NOMO-1 (cell line): ENCODE data around the gene HIPK1.
"Not testable (repeated sequence)": the region's sequence is repeated elsewhere in the genome, so short reads cannot be mapped to it uniquely, and the experiment has no call there.

ENCODE experiments used
- DNase-seq, 2 experiments: peaks; one replicate each; lab custom pipeline; 2025; ENCODE audit not compliant: unreplicated experiment in 2 of 2; lab: John Stamatoyannopoulos, UW

HIPK1 gene

DNA sequence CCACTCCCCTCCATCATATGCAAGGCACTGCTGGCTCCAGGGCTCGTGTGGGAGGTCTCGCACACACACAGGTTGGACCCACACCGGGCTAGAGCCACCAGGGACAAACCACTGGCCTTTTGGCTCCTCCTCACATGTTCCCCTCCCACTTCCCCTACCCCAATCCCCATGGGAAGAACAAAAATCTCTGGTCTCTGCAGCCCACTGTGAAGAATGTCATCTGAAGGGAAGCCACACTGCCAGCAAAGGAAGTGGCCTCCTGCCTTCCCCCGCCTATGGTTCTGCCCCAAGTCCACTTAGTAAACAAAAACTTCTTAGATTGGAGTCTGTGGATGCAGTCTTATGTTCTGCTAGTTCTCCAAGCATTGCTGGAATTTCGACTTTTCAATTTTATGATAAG lies 74.3 kb downstream of the HIPK1 start:
- DNase-seq = no peak

DNA sequence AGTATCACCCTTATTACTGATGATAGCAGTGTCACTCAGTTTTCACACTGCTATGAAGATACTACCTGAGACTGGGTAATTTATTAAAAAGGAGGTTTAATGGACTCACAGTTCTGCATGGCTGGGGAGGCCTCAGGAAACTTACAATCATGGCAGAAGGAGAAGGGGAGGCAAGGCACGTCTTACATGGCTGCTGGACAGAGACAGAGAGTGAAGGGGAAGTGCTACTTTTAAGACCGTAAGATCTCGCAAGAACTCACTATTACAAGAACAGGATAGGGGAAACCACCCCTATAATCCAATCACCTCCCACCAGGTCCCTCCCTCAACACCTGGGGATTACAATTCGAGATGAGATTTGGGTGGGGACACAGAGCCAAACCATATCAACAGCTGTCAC lies 77.7 kb downstream of the HIPK1 start:
- not testable (repeated sequence) for DNase-seq

DNA sequence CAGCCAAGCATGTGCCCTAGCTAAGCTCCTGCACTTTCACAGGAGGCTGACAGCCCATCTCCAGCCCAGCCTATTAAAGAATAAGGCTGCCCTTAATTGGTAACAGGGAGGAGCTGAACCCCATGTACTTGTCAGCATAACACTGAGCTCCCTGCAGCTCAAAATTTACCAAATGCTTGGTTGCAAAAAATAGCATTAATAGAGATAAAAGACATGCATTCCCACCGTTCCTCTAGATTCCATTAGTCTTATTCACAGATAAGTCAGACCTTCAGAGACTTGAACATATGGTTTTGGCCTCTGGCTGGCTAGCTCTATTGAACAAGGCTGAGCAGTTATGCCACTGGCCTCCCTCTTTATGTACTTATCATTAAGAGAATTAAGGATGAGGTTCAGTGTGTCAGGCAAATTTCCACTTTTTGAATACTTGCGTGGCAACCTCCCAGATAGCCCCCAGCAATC lies 79.4 kb downstream of the HIPK1 start:
- no peak for DNase-seq

DNA sequence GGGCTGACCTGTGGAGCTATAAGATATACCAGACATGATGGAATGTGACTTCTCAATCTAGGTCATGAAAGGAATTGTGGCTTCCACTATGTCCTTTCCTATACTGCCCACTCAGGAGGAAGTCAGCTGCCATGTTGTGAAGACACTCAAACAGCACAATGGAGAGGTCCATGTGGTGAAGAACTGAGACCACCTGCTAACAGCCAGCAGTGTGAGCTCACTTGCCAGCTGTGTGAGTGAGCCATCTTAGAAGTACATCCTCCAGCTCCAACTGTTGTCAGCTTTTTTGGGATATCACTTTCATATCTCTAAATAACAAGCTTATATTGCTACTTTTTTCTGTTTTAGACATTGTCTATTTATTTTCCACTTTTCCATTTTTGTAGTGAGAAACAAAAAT lies 79.9 kb downstream of the HIPK1 start:
- DNase-seq = no peak

DNA sequence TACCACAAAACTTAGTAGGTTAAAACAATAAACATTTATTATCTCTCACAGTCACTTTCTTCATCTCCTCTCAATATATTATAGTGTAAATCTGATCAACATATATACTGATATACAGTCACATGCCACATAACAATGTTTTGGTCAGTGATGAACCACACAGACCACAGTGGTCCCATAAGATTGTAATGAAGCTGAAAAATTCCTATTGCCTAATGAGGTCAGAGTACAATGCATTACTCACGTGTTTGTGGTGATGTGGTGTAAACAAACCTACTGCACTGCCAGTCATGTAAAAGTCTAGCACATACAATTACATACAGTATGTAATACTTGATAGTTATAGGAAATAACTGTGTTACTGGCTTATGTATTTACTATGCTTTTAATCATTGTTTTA lies 80.3 kb downstream of the HIPK1 start:
- DNase-seq = no peak

DNA sequence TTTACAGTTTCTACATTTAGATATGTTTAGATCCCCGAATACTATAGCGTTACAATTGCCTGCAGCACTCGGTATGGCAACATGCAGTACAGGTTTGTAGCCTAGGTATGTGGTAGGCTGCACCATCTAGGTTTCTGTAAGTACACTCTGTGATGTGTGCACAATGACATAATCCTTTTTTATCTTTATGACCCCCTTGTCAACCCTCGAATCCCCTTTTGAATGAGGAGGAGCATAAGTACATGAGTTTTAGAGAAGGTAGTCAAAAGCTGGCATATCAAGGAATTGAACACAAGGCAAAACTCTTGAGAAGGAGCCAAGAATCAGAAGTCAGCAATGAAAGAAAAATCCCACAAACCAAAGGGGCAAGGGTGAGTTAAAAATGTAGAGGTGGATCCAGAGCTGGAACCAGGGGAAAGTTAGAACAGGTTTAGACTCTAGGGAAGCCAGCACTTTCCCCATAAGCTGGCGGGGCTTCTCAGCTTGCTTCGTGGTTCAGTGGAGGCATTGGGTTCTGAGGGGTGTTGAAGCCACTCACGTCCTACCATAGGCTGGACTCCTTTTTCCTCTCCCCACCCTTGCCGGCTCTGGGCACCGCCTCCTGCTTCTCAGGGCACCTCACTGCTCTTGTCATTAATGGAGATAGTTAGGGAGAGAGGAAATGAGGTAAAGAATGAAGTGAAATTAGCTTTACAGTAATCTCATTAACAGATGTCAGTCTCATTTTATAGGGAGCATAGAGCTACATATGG lies 81.5 kb downstream of the HIPK1 start:
- no peak for DNase-seq

DNA sequence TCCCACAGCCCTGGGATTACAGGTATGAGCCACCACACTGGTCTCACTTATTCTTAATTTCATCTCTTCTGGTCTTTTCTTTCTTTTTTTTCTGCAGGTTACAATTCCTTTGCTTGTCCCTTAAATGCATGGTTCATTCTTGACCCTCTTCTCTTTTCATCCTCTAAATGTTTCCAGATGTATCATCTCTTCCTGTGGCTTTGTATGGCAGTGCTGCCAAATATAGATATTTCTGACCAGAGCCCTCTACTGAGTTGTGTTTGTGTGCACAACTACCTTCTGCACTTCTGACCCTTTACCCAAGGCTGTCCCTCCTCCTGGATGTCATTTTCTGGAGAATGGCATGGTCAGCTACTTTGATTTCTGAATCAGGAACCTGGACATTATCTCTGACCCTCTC lies 82.7 kb downstream of the HIPK1 start:
- DNase-seq = no peak

DNA sequence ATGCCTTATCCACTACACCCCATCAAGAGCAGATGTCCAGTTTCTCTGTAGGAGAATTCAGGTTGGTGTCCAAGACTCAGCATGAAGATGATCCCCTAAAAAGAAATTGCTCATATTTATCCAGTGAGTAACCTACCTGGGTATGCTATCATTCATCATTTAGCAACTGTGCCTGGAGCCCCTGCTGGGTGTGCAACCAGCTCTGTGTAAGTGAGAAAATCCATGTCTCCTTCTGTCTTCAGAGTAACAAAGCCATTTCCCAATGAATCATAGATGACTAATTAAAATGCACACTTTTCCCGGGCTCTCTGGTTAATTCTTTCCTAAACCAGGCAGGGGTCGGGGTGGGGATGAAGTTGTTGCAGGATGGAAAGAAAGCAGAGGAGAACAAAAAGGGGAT lies 86.0 kb downstream of the HIPK1 start:
- DNase-seq = no peak

DNA sequence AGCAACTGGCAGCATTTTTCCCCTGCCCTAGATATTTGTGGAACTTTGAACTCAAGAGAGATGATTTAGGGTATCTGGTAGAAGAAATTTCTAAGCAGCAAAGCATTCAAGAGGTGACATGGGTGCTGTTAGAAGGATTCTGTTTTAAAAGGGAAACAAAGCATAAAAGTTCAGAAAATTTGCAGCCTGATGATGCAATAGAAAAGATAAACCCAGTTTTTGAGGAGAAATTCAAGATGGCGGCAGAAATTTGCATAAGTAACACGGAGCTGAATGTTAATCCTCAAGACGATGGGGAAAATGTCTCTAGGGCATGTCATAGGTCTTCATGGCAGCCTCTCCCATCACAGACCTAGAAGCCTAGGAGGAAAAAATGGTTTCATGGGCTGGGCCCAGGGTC lies 90.6 kb downstream of the HIPK1 start:
- DNase-seq = not testable (repeated sequence)

DNA sequence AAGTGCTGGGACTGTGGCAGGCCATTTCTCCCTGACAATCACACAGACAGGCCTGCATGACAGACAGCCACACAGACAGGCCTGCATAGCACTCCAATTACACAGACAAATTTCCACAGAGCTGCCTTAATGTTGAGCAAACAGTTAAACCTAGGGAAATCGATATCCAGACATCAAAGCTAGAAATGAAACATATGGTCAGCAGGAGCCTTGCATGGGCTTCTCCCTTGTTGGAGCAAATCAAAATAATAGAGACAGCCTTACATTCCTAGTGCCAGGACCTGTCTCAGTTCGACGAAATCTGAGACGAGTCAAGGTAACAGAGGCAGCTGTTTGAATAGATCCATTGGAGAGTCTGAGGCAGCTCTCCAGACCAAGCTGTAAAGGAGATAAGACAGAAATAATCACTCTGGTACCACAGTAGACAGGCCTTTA lies 92.6 kb downstream of the HIPK1 start:
- DNase-seq = no peak

DNA sequence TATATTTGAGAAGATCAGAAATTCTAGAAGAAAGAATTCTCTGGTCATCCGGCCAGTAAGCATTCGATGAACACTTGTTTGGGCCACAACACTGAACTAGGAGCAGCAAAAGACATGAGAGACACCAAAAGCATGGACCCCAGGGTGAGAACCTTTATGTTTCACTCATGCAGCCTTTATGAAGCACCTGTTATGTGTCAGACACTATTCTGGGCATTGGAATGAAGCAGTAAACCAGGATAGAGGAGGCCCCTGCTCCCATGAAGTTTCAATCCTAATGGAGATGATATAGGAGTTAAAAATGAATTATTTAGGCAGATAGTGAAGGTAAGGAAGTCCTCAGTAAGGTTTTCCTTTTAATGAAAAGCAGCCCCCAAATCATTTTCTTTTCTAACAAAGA lies 93.8 kb downstream of the HIPK1 start:
- no peak for DNase-seq

DNA sequence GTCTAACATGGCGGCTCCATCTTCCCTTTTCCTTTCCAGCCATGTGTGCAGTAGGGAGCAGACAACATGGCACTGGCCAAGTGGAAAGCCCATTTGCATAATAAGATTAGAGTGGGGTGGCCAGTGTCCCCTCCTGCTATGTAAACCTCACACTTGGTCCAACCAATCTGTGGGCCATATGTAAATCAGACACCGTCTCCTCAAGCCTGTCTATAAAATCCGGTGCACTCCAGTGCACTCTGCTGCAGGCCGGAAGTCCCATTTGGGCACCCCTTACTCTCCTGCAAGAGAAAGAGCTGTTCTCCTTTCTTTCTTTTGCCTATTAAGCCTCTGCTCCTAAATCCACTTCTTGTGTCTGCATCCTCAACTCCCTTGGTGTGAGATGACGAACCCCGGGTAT lies 94.3 kb downstream of the HIPK1 start:
- DNase-seq = no peak

DNA sequence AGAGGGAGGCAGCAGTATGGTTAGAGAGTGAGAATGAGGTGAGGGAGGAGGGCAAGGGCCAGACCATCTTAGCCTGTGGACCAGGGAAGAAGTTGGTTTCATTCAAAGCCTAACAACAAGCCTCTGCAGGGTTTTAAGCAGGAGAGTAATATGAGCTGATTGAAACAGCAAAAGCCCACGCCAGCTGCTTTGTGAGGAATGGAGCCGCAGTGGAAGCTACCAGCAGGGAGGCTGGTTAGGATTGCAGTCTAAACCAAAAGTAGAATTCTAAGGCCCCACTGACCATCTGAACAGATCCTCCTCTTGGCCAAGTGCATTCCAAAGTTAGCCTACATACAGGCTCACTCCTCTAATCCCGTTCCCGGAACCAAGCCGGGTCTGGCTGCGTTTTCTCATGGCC lies 94.9 kb downstream of the HIPK1 start:
- DNase-seq = no peak

DNA sequence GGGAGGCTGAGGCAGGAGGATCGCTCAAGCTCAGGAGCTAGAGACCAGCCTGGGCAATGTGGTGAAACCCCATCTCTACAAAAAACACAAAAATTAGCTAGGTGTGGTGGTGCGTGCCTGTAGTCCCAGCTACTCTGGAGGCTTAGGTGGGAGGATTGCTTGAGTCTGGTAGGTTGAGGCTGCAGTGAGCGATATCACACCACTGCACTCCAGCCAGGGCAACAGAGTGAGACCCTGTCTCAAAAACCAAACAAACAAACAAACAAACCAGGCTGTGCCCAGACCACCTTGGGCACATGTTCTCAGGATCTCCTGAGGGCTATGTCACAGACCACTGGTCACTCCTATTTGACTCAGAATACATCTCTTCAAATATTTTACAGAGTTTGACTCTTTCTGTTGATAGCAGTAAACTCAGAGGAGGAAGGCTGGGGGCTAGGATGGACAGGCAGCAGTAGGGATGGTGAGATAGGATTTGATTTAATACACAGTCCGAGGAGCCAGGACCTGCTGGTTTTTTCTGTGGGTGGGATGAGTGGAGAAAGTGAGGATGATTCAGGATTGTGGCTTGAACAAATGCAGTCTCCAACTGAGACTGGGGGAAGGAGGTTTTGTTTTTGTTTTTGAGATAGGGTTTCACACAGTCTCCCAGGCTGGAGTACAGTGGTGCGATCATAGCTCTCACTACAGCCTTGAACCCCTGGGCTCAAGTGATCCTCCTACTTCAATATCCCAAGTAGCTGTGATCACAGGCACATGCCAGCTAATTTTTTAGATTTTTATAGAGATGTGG lies 96.7 kb downstream of the HIPK1 start:
- DNase-seq = no peak

DNA sequence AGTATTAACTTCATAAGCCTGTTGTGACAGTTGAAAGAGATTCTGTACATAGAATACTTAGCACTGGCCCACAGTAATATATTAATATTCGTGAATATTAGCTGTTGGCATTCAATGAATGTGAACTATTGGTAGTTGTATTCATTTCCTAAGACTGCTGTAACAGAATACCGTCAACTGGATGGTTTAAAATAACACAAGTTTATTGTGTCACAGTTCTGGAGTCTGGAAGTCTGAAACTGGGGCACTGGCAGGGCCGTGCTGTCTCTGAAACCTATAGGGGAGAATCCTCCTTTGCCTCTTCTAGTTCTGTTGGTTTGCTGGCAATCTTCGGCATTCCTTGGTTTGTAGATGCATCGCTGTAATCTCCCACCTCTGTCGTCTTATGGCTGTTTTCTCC lies 97.7 kb downstream of the HIPK1 start:
- DNase-seq = no peak
